Liver (tissue), 9 donors: Measurements from ENCODE around the gene GAPDH. TPM values are rescaled to one million over a fixed set of nuclear protein-coding genes. Genes with fewer than 3 reads are reported as not detected.

Experiments
- DNase-seq: peaks from one replicate; pipeline ENCODE4 v3.0.0-alpha.2; 2017; ENCODE audit warnings: low spot score
- H3K27ac ChIP-seq, 2 donors: one replicate each; pipeline ENCODE4 v1.7.0; 2013; ENCODE audit warnings: inconsistent platforms in 2 of 2, low read length in 2 of 2, control low read depth in 1 of 2, low read depth in 1 of 2, mild to moderate bottlenecking in 1 of 2
- H3K27me3 ChIP-seq, 4 donors: one replicate each; pipeline versions ENCODE4 v1.6.1 to v1.7.0; 2013; ENCODE audit warnings: low read length in 3 of 4, inconsistent platforms in 1 of 4, mild to moderate bottlenecking in 1 of 4, moderate library complexity in 1 of 4; ENCODE audit not compliant: control insufficient read depth in 4 of 4, insufficient read depth in 4 of 4
- H3K36me3 ChIP-seq, 4 donors: one replicate each; pipeline versions ENCODE4 v1.6.1 to v1.7.0; 2013; ENCODE audit warnings: low read length in 3 of 4, mild to moderate bottlenecking in 3 of 4, low read depth in 1 of 4, moderate library complexity in 1 of 4; ENCODE audit not compliant: control insufficient read depth in 4 of 4, insufficient read depth in 3 of 4
- H3K4me1 ChIP-seq, 4 donors: one replicate each; pipeline versions ENCODE4 v1.6.1 to v1.7.0; 2013; ENCODE audit warnings: low read length in 3 of 4, mild to moderate bottlenecking in 3 of 4, moderate library complexity in 1 of 4; ENCODE audit not compliant: control insufficient read depth in 4 of 4, insufficient read depth in 4 of 4
- H3K4me3 ChIP-seq, 3 donors: one replicate each; pipeline versions ENCODE4 v1.6.1 to v1.7.0; 2013; ENCODE audit warnings: low read length in 3 of 3, control low read depth in 1 of 3, low read depth in 1 of 3, mild to moderate bottlenecking in 1 of 3
- H3K9ac ChIP-seq, 2 donors: one replicate each; pipeline ENCODE4 v1.7.0; 2013; ENCODE audit warnings: low read length in 2 of 2, mild to moderate bottlenecking in 2 of 2, moderate library complexity in 2 of 2, control low read depth in 1 of 2, low read depth in 1 of 2
- H3K9me3 ChIP-seq, 4 donors: one replicate each; pipeline versions ENCODE4 v1.6.1 to v1.7.0; 2013; ENCODE audit warnings: low read length in 3 of 4; ENCODE audit not compliant: control insufficient read depth in 4 of 4
- ATF3 ChIP-seq: IDR thresholded peaks from 2 replicates; pipeline ENCODE4 v1.6.1; 2016; ENCODE audit warnings: antibody characterized with exemption
- FOXA1 ChIP-seq: IDR thresholded peaks from 2 replicates; pipeline ENCODE4 v1.6.1; 2016; ENCODE audit warnings: antibody characterized with exemption
- FOXA2 ChIP-seq: IDR thresholded peaks from 2 replicates; pipeline ENCODE4 v1.6.1; 2016; ENCODE audit warnings: antibody characterized with exemption
- GABPA ChIP-seq, 2 donors: IDR thresholded peaks in 1 of 2; conservative IDR thresholded peaks in 1 of 2; 2 replicates each; pipeline ENCODE4 v1.6.1; 2016; ENCODE audit warnings: antibody characterized with exemption in 2 of 2, mild to moderate bottlenecking in 1 of 2, moderate library complexity in 1 of 2
- HNF4A ChIP-seq, 2 donors: conservative IDR thresholded peaks; 2 replicates each; pipeline ENCODE4 v1.6.1; 2016; ENCODE audit warnings: antibody characterized with exemption in 2 of 2, mild to moderate bottlenecking in 2 of 2
- JUND ChIP-seq, 2 donors: IDR thresholded peaks; 2 replicates each; pipeline ENCODE4 v1.6.1; 2016; ENCODE audit warnings: antibody characterized with exemption in 2 of 2
- RAD21 ChIP-seq, 2 donors: IDR thresholded peaks; 2 replicates each; pipeline ENCODE4 v1.6.1; 2016; ENCODE audit warnings: antibody characterized with exemption in 2 of 2, mild to moderate bottlenecking in 2 of 2
- REST ChIP-seq: IDR thresholded peaks from 2 replicates; pipeline ENCODE4 v1.6.1; 2016; ENCODE audit warnings: antibody characterized with exemption, mild to moderate bottlenecking
- SP1 ChIP-seq: IDR thresholded peaks from 2 replicates; pipeline ENCODE4 v1.6.1; 2018; ENCODE audit warnings: antibody characterized with exemption, mild to moderate bottlenecking
- TAF1 ChIP-seq: conservative IDR thresholded peaks from 2 replicates; pipeline ENCODE4 v1.6.1; 2016; ENCODE audit warnings: antibody characterized with exemption, mild to moderate bottlenecking
- YY1 ChIP-seq: IDR thresholded peaks from 2 replicates; pipeline ENCODE4 v1.6.1; 2016; ENCODE audit warnings: antibody characterized with exemption, mild to moderate bottlenecking
- WGBS: extraction: QIAGEN DNeasy Blood & Tissue Kit; methylation state at CpG from one replicate; pipeline ENCODE4 v1.1.7; 2013; 5-methylcytosine and 5-hydroxymethylcytosine counted together
- polyA plus RNA-seq, 2 donors: library from polyadenylated mRNA; stranded (reverse) in 1 of 2; unstranded in 1 of 2; fragments of 200-250 nt in 1 of 2; fragments of >200 nt in 1 of 2; fragmentation: Nextera tagmentation in 1 of 2; extraction: Ambion mirVana in 1 of 2; gene quantifications; one replicate each; pipeline versions ENCODE4 v1.2.1 to v1.2.3, GENCODE V29; 2013 to 2015
- total RNA-seq, 2 donors: library from RNA; depleted of rRNA; stranded (reverse); fragments of >200 nt; gene quantifications; one replicate each; pipeline ENCODE4 v1.2.3, GENCODE V29; 2014
- TF ChIP-seq, protein P1 (sequence below): IDR thresholded peaks from 2 replicates; pipeline ENCODE4 v1.6.1; 2016; ENCODE audit warnings: antibody characterized with exemption
- TF ChIP-seq, protein P2 (sequence below): fragments of 150-350 bp; IDR thresholded peaks from 2 replicates; pipeline ENCODE4 v1.5.1; 2017; ENCODE audit warnings: improper control_type of control experiment, low read depth, low read length; ENCODE audit not compliant: missing input control
- TF ChIP-seq, protein P3 (sequence below): IDR thresholded peaks from 2 replicates; pipeline ENCODE4 v1.6.1; 2016; ENCODE audit warnings: antibody characterized with exemption
- donor health status: healthy.
- donor health status: healthy.
- donor health status: healthy.
- donor health status: healthy.
- donor health status: healthy.

GAPDH gene
- total and polyA plus RNA-seq, 4 donors: 1,234 to 2,082 (median 1,344) TPM

- no peak for TF ChIP-seq REST
- TF ChIP-seq YY1: no peak
- no peak for TF ChIP-seq HNF4A (conservative IDR thresholded peaks at IDR 0.05)
- no peak for TF ChIP-seq RAD21 (IDR thresholded peaks at IDR 0.05)
- no peak for TF ChIP-seq FOXA2
These were observed 33.9 kb upstream of the GAPDH start (continued) for GRCh38 chr12:6500466-6500865.

DNA sequence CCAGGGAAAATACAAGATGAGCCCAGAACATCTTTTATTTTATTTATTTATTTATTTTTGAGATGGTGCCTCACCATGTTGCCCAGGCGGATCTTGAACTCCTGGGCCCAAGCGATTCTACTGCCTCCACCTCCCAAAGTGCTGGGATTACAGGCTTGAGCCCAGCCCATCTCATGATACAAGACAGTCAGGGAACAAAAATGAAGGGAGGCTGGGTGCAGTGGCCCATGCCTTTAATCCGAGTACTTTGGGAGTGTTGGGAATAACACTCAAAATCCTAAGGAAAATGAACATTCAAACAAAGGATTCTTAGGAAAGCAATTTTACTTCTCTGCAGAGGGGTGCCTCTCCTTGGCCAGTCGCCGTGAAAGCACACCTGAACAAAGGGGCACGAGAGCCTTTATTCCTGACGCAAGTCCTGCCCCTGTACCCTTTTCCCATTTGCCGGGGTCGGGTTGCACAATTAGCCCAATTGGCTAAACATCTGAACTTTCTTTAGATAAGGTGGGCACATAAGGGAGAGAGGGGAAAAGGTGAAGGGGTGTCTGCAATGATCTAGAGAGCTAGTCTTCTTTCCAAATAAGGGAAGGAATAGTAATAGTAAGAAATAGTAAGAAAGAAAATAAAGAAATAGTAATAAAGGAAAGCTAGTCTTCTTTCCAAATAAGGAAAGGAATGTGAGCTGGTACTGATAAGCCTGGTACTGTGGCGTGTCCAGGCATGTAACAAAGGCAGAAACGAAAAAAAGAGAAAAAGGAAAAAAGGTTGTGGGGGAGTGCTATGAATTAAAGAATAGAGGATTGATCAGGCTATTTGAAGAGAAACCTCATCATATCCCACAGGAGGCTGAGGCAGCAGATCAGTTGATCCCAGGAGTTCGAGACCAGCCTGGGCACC is 27.0 kb upstream of the GAPDH start:
- H3K36me3 ChIP-seq: peaks cover 1 to 18% (median 10%) of the 10 kb centered on the region in 4 donors
- no peaks in the 10 kb centered on the region for H3K4me1 ChIP-seq
- TF ChIP-seq JUND (IDR thresholded peaks at IDR 0.05) (no peak), TAF1 (no peak), ATF3 (no peak)
- no peak overlapping the region for H3K4me3 ChIP-seq
- DNase-seq: no peak
- WGBS: 90% methylated on average over 12 of the region's 12 CpGs
- no peaks in the 10 kb centered on the region for H3K27me3 ChIP-seq
- H3K9me3 ChIP-seq: no peaks in the 10 kb centered on the region
- H3K27ac ChIP-seq: no peak overlapping the region
- no peak overlapping the region for H3K9ac ChIP-seq

DNA sequence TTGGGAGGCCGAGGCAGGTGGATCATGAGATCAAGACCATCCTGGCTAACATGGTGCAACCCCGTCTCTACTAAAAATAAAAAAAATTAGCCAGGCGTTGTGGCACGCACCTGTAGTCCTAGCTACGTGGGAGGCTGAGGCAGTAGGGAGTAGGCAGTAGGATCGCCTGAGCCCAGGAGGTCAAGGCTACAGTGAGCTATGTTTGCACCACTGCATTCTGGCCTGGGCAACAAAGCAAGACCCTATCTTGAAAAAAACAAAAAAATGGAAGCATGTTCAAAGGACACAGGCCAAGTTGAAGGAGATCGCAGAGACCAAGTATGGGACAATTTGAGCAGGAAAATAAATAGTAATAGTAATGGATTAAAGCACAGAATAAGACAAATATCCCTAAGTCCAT is 26.2 kb upstream of the GAPDH start:
- H3K4me1 ChIP-seq: no peaks in the 10 kb centered on the region
- no peaks in the 10 kb centered on the region for H3K27me3 ChIP-seq
- H3K36me3 ChIP-seq: peaks cover 2 to 25% (median 12%) of the 10 kb centered on the region in 4 donors
- TF ChIP-seq JUND (IDR thresholded peaks at IDR 0.05): no peak
- no peak for TF ChIP-seq FOXA1
- TF ChIP-seq, protein P1, sequence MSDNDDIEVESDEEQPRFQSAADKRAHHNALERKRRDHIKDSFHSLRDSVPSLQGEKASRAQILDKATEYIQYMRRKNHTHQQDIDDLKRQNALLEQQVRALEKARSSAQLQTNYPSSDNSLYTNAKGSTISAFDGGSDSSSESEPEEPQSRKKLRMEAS: no peak
- no peak for TF ChIP-seq FOXA2
- TF ChIP-seq GABPA (IDR thresholded peaks at IDR 0.05 in 1 of 2, conservative IDR thresholded peaks at IDR 0.05 in 1 of 2): no peak
- TF ChIP-seq, protein P2, sequence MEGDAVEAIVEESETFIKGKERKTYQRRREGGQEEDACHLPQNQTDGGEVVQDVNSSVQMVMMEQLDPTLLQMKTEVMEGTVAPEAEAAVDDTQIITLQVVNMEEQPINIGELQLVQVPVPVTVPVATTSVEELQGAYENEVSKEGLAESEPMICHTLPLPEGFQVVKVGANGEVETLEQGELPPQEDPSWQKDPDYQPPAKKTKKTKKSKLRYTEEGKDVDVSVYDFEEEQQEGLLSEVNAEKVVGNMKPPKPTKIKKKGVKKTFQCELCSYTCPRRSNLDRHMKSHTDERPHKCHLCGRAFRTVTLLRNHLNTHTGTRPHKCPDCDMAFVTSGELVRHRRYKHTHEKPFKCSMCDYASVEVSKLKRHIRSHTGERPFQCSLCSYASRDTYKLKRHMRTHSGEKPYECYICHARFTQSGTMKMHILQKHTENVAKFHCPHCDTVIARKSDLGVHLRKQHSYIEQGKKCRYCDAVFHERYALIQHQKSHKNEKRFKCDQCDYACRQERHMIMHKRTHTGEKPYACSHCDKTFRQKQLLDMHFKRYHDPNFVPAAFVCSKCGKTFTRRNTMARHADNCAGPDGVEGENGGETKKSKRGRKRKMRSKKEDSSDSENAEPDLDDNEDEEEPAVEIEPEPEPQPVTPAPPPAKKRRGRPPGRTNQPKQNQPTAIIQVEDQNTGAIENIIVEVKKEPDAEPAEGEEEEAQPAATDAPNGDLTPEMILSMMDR: no peak
- no peak for TF ChIP-seq SP1
- no peak for TF ChIP-seq HNF4A (conservative IDR thresholded peaks at IDR 0.05)
- TF ChIP-seq, protein P3, sequence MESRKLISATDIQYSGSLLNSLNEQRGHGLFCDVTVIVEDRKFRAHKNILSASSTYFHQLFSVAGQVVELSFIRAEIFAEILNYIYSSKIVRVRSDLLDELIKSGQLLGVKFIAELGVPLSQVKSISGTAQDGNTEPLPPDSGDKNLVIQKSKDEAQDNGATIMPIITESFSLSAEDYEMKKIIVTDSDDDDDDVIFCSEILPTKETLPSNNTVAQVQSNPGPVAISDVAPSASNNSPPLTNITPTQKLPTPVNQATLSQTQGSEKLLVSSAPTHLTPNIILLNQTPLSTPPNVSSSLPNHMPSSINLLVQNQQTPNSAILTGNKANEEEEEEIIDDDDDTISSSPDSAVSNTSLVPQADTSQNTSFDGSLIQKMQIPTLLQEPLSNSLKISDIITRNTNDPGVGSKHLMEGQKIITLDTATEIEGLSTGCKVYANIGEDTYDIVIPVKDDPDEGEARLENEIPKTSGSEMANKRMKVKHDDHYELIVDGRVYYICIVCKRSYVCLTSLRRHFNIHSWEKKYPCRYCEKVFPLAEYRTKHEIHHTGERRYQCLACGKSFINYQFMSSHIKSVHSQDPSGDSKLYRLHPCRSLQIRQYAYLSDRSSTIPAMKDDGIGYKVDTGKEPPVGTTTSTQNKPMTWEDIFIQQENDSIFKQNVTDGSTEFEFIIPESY: no peak
- TF ChIP-seq RAD21 (IDR thresholded peaks at IDR 0.05): no peak
- 85% methylated on average over 7 of the region's 7 CpGs for WGBS
- H3K9ac ChIP-seq: no peak overlapping the region
- no peak overlapping the region for H3K27ac ChIP-seq
- DNase-seq: no peak
- H3K9me3 ChIP-seq: no peaks in the 10 kb centered on the region
- no peak overlapping the region for H3K4me3 ChIP-seq
